ENCODE results near the gene PPDPF. TPM values are rescaled to one million over a fixed set of nuclear protein-coding genes. Genes with fewer than 3 reads are reported as not detected.

PPDPF gene
- total RNA-seq, 2 experiments from 2014 or later: 34.9 to 117 TPM

DNA sequence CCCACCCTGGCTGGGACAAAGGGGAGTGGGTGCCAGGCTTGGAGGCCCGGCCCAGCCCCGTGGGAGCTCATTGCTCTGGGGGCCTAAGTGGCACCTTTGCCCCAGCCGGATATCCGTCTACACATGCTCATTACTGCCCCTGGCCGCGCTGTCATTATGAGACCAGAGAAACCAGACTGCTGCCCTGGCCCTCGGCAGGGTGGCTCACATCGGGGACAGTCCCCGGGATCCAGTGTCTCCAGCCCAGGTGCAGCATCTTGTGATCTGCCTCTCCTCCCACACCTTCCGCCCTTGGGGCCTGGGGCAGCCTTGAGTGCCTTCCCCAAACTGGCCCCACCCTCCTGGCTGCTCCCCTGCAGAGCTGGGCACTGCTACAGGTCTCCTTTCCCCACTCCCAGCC lies 22.1 kb downstream of the PPDPF start:
- Histone ChIP-seq H2AFZ (ENCODE audit: low read length) (no peak overlapping the region), H3K4me3 (ENCODE audit: low read depth, low read length, poor library complexity, severe bottlenecking) (no peak overlapping the region), H3K9me3 (ENCODE audit: low read length) (no peaks in the 10 kb centered on the region), H3K27ac (ENCODE audit: low read depth, low read length, poor library complexity, severe bottlenecking) (no peak overlapping the region), H4K20me1 (ENCODE audit: insufficient read depth, low read length) (no peaks in the 10 kb centered on the region), H3K4me1 (ENCODE audit: insufficient read depth, low read length, poor library complexity, severe bottlenecking) (peaks cover 36% of the 10 kb centered on the region), H3K36me3 (ENCODE audit: insufficient read depth, low read length) (no peaks in the 10 kb centered on the region), H3K79me2 (ENCODE audit: insufficient read depth, low read depth, low read length) (no peaks in the 10 kb centered on the region), H3K9me2 (ENCODE audit: insufficient read depth, low read length) (no peaks in the 10 kb centered on the region), H3K4me2 (ENCODE audit: low read length) (no peak overlapping the region)
- DNase-seq (ENCODE audit: low spot score): no peak
- ChIA-PET CTCF (ENCODE audit: unreplicated experiment) (no interaction called here), POLR2A (interaction anchor here (1.6 kb wide), 1 partner anchor 99 kb away, joined by 4 read pairs; no protein-coding TSS in a partner anchor)
- BruUV-seq (replicated peaks): no TSS peak
- intact Hi-C loops (cut with micrococcal nuclease; ENCODE audit: unreplicated experiment): no loop called here
- TF ChIP-seq, protein P1, sequence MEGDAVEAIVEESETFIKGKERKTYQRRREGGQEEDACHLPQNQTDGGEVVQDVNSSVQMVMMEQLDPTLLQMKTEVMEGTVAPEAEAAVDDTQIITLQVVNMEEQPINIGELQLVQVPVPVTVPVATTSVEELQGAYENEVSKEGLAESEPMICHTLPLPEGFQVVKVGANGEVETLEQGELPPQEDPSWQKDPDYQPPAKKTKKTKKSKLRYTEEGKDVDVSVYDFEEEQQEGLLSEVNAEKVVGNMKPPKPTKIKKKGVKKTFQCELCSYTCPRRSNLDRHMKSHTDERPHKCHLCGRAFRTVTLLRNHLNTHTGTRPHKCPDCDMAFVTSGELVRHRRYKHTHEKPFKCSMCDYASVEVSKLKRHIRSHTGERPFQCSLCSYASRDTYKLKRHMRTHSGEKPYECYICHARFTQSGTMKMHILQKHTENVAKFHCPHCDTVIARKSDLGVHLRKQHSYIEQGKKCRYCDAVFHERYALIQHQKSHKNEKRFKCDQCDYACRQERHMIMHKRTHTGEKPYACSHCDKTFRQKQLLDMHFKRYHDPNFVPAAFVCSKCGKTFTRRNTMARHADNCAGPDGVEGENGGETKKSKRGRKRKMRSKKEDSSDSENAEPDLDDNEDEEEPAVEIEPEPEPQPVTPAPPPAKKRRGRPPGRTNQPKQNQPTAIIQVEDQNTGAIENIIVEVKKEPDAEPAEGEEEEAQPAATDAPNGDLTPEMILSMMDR (conservative IDR thresholded peaks at IDR 0.05; ENCODE audit: low read length): no peak
- TF ChIP-seq EZH2phosphoT487 (IDR thresholded peaks at IDR 0.05; ENCODE audit: borderline replicate concordance, low read depth, low read length): no peak

DNA sequence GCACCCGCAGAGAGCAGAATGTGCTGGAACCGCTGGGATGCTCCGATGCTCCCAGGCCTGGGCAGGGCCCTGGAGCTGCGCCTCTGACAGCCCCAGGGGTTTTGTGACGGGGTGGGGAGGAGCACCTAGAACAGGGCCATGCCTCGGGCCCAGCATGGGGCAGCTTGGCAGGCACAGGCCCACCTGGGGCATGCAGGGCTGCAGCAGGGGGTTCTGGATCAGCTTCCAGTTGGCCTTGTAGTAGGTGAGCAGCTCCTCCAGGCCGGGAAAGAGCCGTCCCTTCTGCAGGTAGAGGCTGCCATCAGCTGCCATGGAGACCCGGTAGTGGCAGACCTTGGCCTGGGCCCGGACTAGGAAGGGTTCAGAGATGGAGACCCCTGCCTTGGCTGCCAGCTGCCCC lies 22.6 kb downstream of the PPDPF start:
- intact Hi-C loops (cut with micrococcal nuclease; ENCODE audit: unreplicated experiment): no loop called here
- DNase-seq (ENCODE audit: low spot score): no peak
- ChIA-PET POLR2A (interaction anchor here (0.6 to 1.6 kb wide), 2 partner anchors 99 to 103 kb away, joined by 3 to 4 read pairs; no protein-coding TSS in a partner anchor), CTCF (ENCODE audit: unreplicated experiment) (no interaction called here)
- no peak overlapping the region for H3K4me2 ChIP-seq (ENCODE audit: low read length)
- H3K4me1 ChIP-seq (ENCODE audit: insufficient read depth, low read length, poor library complexity, severe bottlenecking): peaks cover 35% of the 10 kb centered on the region
- no TSS peak for BruUV-seq (replicated peaks)
- no peak for TF ChIP-seq EZH2phosphoT487 (IDR thresholded peaks at IDR 0.05; ENCODE audit: borderline replicate concordance, low read depth, low read length)
- TF ChIP-seq, protein P1 (conservative IDR thresholded peaks at IDR 0.05; ENCODE audit: low read length): no peak
- no peaks in the 10 kb centered on the region for H3K36me3 ChIP-seq (ENCODE audit: insufficient read depth, low read length)
- no peak overlapping the region for H2AFZ ChIP-seq (ENCODE audit: low read length)
- H3K4me3 ChIP-seq (ENCODE audit: low read depth, low read length, poor library complexity, severe bottlenecking): no peak overlapping the region
- H3K9me3 ChIP-seq (ENCODE audit: low read length): no peaks in the 10 kb centered on the region
- no peaks in the 10 kb centered on the region for H3K9me2 ChIP-seq (ENCODE audit: insufficient read depth, low read length)
- no peaks in the 10 kb centered on the region for H4K20me1 ChIP-seq (ENCODE audit: insufficient read depth, low read length)
- H3K27ac ChIP-seq (ENCODE audit: low read depth, low read length, poor library complexity, severe bottlenecking): no peak overlapping the region
- H3K79me2 ChIP-seq (ENCODE audit: insufficient read depth, low read depth, low read length): no peaks in the 10 kb centered on the region

DNA sequence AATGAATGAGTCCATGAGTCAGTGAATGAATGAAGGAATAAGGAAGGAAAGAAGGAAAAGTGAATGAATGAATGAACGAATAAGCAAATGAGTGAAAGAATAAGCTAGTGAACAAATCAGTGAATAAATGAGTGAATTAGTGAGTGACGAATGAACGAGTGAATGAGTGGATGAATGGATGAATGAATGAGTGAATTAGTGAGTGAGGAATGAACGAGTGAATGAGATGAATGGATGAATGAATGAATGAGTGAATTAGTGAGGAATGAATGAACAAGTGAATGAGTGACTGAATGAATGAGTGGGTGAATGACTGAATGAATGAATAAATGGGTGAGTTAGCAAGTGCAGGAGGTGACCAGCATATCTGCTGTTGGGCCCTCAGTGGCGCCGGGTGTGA lies 23.2 kb downstream of the PPDPF start:
- ChIA-PET CTCF (ENCODE audit: unreplicated experiment) (interaction anchor here (0.6 kb wide), 1 partner anchor 303 kb away, joined by 4 read pairs; no protein-coding TSS in a partner anchor), POLR2A (interaction anchor here (0.6 to 1.6 kb wide), 2 partner anchors 98 to 102 kb away, joined by 3 to 4 read pairs; no protein-coding TSS in a partner anchor)
- BruUV-seq (replicated peaks): no TSS peak
- no peaks in the 10 kb centered on the region for H3K9me2 ChIP-seq (ENCODE audit: insufficient read depth, low read length)
- H4K20me1 ChIP-seq (ENCODE audit: insufficient read depth, low read length): no peaks in the 10 kb centered on the region
- no peaks in the 10 kb centered on the region for H3K9me3 ChIP-seq (ENCODE audit: low read length)
- H2AFZ ChIP-seq (ENCODE audit: low read length): no peak overlapping the region
- H3K79me2 ChIP-seq (ENCODE audit: insufficient read depth, low read depth, low read length): no peaks in the 10 kb centered on the region
- no peak overlapping the region for H3K4me3 ChIP-seq (ENCODE audit: low read depth, low read length, poor library complexity, severe bottlenecking)
- TF ChIP-seq, protein P1 (conservative IDR thresholded peaks at IDR 0.05; ENCODE audit: low read length): no peak
- no peak for TF ChIP-seq EZH2phosphoT487 (IDR thresholded peaks at IDR 0.05; ENCODE audit: borderline replicate concordance, low read depth, low read length)
- H3K4me2 ChIP-seq (ENCODE audit: low read length): no peak overlapping the region
- intact Hi-C loops (cut with micrococcal nuclease; ENCODE audit: unreplicated experiment): no loop called here
- H3K36me3 ChIP-seq (ENCODE audit: insufficient read depth, low read length): no peaks in the 10 kb centered on the region
- H3K27ac ChIP-seq (ENCODE audit: low read depth, low read length, poor library complexity, severe bottlenecking): no peak overlapping the region
- no peak for DNase-seq (ENCODE audit: low spot score)
- peaks cover 35% of the 10 kb centered on the region for H3K4me1 ChIP-seq (ENCODE audit: insufficient read depth, low read length, poor library complexity, severe bottlenecking)

Data from OCI-LY7 (cell line).